HUDEP-2 (cell line): ENCODE data around the gene KRTAP10-3.
A peak's percentile ranks its signal among the peaks of the same experiment; 100 is the strongest.
"Not testable (repeated sequence)": the region's sequence is repeated elsewhere in the genome, so short reads cannot be mapped to it uniquely, and the experiment has no call there.

Source experiments
- DNase-seq, 76 experiments: peaks; one replicate each; lab custom pipeline; 2025; ENCODE audit not compliant: unreplicated experiment in 76 of 76; lab: John Stamatoyannopoulos, UW

Gene KRTAP10-3

GRCh38 chr21:44550807-44551206, 7.8 kb downstream of the KRTAP10-3 start:
- DNase-seq, result no peak

GRCh38 chr21:44550285-44550684, 8.3 kb downstream of the KRTAP10-3 start:
- DNase-seq, result not testable (repeated sequence)

GRCh38 chr21:44549525-44550211, 8.9 kb downstream of the KRTAP10-3 start:
- no peak for DNase-seq

GRCh38 chr21:44548922-44549321, 9.7 kb downstream of the KRTAP10-3 start:
- DNase-seq, result no peak

GRCh38 chr21:44548381-44548780, 10.2 kb downstream of the KRTAP10-3 start:
- no peak for DNase-seq

GRCh38 chr21:44547656-44548331, 10.8 kb downstream of the KRTAP10-3 start:
- no peak for DNase-seq

GRCh38 chr21:44544566-44544965, 14.0 kb downstream of the KRTAP10-3 start:
- no peak for DNase-seq

- no peak for DNase-seq
Measured at GRCh38 chr21:44542716-44543115, 15.9 kb downstream of the KRTAP10-3 start.

GRCh38 chr21:44540741-44541288, 17.8 kb downstream of the KRTAP10-3 start:
- DNase-seq, result no peak

- DNase-seq, result no peak
Measured at GRCh38 chr21:44539991-44540666, 18.5 kb downstream of the KRTAP10-3 start, which contains the start of gene KRTAP10-1. Gene KRTAP10-1, minus strand, starts transcription at chr21:44540195. Its CDS starts 45 bp downstream, at chr21:44540150.

GRCh38 chr21:44539046-44539445, 19.5 kb downstream of the KRTAP10-3 start:
- DNase-seq, result no peak

- no peak for DNase-seq
Measured at GRCh38 chr21:44537930-44538911, 20.4 kb downstream of the KRTAP10-3 start.

- no peak for DNase-seq
Measured at GRCh38 chr21:44535963-44536362, 22.6 kb downstream of the KRTAP10-3 start.

GRCh38 chr21:44534688-44535087, 23.9 kb downstream of the KRTAP10-3 start:
- no peak for DNase-seq

- peak in 26 of 76 experiments; percentile 7 to 51 (median 30) for DNase-seq
Measured at GRCh38 chr21:44533891-44534627, 24.5 kb downstream of the KRTAP10-3 start.

GRCh38 chr21:44533121-44533890, 25.3 kb downstream of the KRTAP10-3 start:
- DNase-seq, result no peak

- DNase-seq, result no peak
Measured at GRCh38 chr21:44532712-44533111, 25.9 kb downstream of the KRTAP10-3 start.
